Erythroblast (primary cell): ENCODE results near the gene HELZ.

Experiments used
- GATA1 ChIP-seq: IDR thresholded peaks from 2 replicates; pipeline ENCODE4 v1.6.1; 2011; ENCODE audit warnings: low read depth, mild to moderate bottlenecking, control low read depth, low read length, moderate library complexity
- POLR2A ChIP-seq: IDR thresholded peaks from 2 replicates; pipeline ENCODE4 v1.6.1; 2011; ENCODE audit warnings: mild to moderate bottlenecking, low read length

GRCh38 chr17:67092291-67092690 lies 152.7 kb downstream of the HELZ start:
- no peak for TF ChIP-seq POLR2A
- no peak for TF ChIP-seq GATA1
